ENCODE results near the gene TIPARP. TPM values are rescaled to one million over a fixed set of nuclear protein-coding genes. Genes with fewer than 3 reads are reported as not detected.
A peak's percentile ranks its signal among the peaks of the same experiment; 100 is the strongest.

The TIPARP gene
- total and polyA plus RNA-seq, 2 experiments from 2014 or later = 4.5 to 6.9 TPM

DNA sequence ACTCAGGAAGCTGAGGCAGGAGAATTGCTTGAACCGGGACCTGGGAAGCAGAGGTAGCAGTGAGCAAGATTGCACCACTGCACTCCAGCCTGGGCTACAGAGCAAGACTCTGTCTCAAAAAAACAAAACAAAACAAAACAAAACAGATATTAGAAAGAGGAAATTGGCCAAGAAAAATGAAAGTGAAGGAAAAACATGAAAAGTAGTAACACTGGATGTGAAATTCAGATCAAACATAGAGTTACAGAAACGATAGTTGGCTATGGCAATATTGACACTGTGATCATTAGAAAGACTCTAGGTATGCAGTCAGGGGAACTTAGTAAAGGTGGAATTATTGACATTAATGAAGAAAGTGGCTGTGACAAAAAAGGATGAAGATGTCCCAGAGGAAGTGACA is 13.2 kb upstream of the TIPARP start:
- no peaks in the 10 kb centered on the region for H4K20me1 ChIP-seq (replicated peaks; ENCODE audit: insufficient read depth)
- H3K79me2 ChIP-seq (replicated peaks; ENCODE audit: insufficient read depth) = no peaks in the 10 kb centered on the region
- H3K4me2 ChIP-seq = no peak overlapping the region
- peaks cover 3% of the 10 kb centered on the region for H3K27me3 Mint-ChIP-seq (ENCODE audit: insufficient read depth, low read depth, poor library complexity)
- H3K36me3 ChIP-seq (ENCODE audit: insufficient read depth) = no peaks in the 10 kb centered on the region
- no peaks in the 10 kb centered on the region for H3F3A ChIP-seq (replicated peaks; ENCODE audit: low read depth)
- no peak overlapping the region for H3K27ac ChIP-seq (ENCODE audit: low read depth)
- H3K4me1 Mint-ChIP-seq = peaks cover 12% of the 10 kb centered on the region; the same call in 2 of the 3 replicates
- no peaks in the 10 kb centered on the region for H3K9me3 Mint-ChIP-seq
- ATAC-seq (no peak), DNase-seq (ENCODE audit: low spot score) (no peak)
- H2AFZ ChIP-seq = peak overlapping the region; percentile 63; the same call in 1 of the 2 replicates
- H3K9me2 ChIP-seq (ENCODE audit: insufficient read depth) = no peaks in the 10 kb centered on the region
- no peak overlapping the region for H3K27ac Mint-ChIP-seq
- H3K4me3 Mint-ChIP-seq = no peak overlapping the region
- H3K36me3 Mint-ChIP-seq (ENCODE audit: low read depth) = no peaks in the 10 kb centered on the region
- H3K4me3 ChIP-seq = no peak overlapping the region
- H3K27me3 ChIP-seq (ENCODE audit: insufficient read depth) = no peaks in the 10 kb centered on the region
- no peak for TF ChIP-seq JUNB (IDR thresholded peaks at IDR 0.05; ENCODE audit: unreplicated experiment)
- TF ChIP-seq POLR2AphosphoS5 (IDR thresholded peaks at IDR 0.05; ENCODE audit: low read depth) = no peak
- TF ChIP-seq, protein P1, sequence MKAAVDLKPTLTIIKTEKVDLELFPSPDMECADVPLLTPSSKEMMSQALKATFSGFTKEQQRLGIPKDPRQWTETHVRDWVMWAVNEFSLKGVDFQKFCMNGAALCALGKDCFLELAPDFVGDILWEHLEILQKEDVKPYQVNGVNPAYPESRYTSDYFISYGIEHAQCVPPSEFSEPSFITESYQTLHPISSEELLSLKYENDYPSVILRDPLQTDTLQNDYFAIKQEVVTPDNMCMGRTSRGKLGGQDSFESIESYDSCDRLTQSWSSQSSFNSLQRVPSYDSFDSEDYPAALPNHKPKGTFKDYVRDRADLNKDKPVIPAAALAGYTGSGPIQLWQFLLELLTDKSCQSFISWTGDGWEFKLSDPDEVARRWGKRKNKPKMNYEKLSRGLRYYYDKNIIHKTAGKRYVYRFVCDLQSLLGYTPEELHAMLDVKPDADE (IDR thresholded peaks at IDR 0.05) = no peak
- TF ChIP-seq ZNF331 (CRISPR knock-in tag; IDR thresholded peaks at IDR 0.05; ENCODE audit: low read depth) = no peak
- TF ChIP-seq, protein P2, sequence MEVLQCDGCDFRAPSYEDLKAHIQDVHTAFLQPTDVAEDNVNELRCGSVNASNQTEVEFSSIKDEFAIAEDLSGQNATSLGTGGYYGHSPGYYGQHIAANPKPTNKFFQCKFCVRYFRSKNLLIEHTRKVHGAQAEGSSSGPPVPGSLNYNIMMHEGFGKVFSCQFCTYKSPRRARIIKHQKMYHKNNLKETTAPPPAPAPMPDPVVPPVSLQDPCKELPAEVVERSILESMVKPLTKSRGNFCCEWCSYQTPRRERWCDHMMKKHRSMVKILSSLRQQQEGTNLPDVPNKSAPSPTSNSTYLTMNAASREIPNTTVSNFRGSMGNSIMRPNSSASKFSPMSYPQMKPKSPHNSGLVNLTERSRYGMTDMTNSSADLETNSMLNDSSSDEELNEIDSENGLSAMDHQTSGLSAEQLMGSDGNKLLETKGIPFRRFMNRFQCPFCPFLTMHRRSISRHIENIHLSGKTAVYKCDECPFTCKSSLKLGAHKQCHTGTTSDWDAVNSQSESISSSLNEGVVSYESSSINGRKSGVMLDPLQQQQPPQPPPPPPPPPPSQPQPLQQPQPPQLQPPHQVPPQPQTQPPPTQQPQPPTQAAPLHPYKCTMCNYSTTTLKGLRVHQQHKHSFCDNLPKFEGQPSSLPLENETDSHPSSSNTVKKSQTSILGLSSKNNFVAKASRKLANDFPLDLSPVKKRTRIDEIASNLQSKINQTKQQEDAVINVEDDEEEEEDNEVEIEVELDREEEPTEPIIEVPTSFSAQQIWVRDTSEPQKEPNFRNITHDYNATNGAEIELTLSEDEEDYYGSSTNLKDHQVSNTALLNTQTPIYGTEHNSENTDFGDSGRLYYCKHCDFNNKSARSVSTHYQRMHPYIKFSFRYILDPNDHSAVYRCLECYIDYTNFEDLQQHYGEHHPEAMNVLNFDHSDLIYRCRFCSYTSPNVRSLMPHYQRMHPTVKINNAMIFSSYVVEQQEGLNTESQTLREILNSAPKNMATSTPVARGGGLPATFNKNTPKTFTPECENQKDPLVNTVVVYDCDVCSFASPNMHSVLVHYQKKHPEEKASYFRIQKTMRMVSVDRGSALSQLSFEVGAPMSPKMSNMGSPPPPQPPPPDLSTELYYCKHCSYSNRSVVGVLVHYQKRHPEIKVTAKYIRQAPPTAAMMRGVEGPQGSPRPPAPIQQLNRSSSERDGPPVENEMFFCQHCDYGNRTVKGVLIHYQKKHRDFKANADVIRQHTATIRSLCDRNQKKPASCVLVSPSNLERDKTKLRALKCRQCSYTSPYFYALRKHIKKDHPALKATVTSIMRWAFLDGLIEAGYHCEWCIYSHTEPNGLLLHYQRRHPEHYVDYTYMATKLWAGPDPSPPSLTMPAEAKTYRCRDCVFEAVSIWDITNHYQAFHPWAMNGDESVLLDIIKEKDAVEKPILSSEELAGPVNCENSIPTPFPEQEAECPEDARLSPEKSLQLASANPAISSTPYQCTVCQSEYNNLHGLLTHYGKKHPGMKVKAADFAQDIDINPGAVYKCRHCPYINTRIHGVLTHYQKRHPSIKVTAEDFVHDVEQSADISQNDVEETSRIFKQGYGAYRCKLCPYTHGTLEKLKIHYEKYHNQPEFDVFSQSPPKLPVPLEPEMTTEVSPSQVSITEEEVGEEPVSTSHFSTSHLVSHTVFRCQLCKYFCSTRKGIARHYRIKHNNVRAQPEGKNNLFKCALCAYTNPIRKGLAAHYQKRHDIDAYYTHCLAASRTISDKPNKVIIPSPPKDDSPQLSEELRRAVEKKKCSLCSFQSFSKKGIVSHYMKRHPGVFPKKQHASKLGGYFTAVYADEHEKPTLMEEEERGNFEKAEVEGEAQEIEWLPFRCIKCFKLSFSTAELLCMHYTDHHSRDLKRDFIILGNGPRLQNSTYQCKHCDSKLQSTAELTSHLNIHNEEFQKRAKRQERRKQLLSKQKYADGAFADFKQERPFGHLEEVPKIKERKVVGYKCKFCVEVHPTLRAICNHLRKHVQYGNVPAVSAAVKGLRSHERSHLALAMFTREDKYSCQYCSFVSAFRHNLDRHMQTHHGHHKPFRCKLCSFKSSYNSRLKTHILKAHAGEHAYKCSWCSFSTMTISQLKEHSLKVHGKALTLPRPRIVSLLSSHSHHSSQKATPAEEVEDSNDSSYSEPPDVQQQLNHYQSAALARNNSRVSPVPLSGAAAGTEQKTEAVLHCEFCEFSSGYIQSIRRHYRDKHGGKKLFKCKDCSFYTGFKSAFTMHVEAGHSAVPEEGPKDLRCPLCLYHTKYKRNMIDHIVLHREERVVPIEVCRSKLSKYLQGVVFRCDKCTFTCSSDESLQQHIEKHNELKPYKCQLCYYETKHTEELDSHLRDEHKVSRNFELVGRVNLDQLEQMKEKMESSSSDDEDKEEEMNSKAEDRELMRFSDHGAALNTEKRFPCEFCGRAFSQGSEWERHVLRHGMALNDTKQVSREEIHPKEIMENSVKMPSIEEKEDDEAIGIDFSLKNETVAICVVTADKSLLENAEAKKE (CRISPR knock-in tag; IDR thresholded peaks at IDR 0.05) = no peak
- no peak for TF ChIP-seq STAT1 (IDR thresholded peaks at IDR 0.05; ENCODE audit: unreplicated experiment)
- no peak for TF ChIP-seq EZH2phosphoT487 (IDR thresholded peaks at IDR 0.05; ENCODE audit: unreplicated experiment)
- TF ChIP-seq NANOG (IDR thresholded peaks at IDR 0.05; ENCODE audit: borderline replicate concordance) = no peak
- H3K4me1 ChIP-seq (ENCODE audit: insufficient read depth) = peaks cover 8% of the 10 kb centered on the region; the same call in 1 of the 2 replicates

Data from GM23338 (cell line).